ENCODE measurements around the gene IL18BP. TPM values are rescaled to one million over a fixed set of nuclear protein-coding genes. Genes with fewer than 3 reads are reported as not detected.
A peak's percentile ranks its signal among the peaks of the same experiment; 100 is the strongest.

The IL18BP gene
- total RNA-seq, 1 donor from 2014 or later = 1.0 TPM

GRCh38 chr11:72037554-72038311 is 39.0 kb downstream of the IL18BP start:
- TF ChIP-seq CTCF (conservative IDR thresholded peaks at IDR 0.05; ENCODE audit: low read depth, low read length) = no peak
- DNase-seq (ENCODE audit: low read depth) = no peak
- H3K4me3 ChIP-seq (ENCODE audit: low read depth, low read length) = no peak overlapping the region

GRCh38 chr11:72038491-72038890 is 39.8 kb downstream of the IL18BP start:
- DNase-seq (ENCODE audit: low read depth) = no peak
- TF ChIP-seq CTCF (conservative IDR thresholded peaks at IDR 0.05; ENCODE audit: low read depth, low read length) = no peak
- H3K4me3 ChIP-seq (ENCODE audit: low read depth, low read length) = peak overlapping the region; percentile 77

- peak overlapping the region; percentile 77 for H3K4me3 ChIP-seq (ENCODE audit: low read depth, low read length)
- no peak for DNase-seq (ENCODE audit: low read depth)
- no peak for TF ChIP-seq CTCF (conservative IDR thresholded peaks at IDR 0.05; ENCODE audit: low read depth, low read length)
Observed at GRCh38 chr11:72039031-72039855, 40.5 kb downstream of the IL18BP start.

GRCh38 chr11:72039856-72040401 is 41.2 kb downstream of the IL18BP start:
- DNase-seq (ENCODE audit: low read depth) = no peak
- TF ChIP-seq CTCF (conservative IDR thresholded peaks at IDR 0.05; ENCODE audit: low read depth, low read length) = no peak
- peak overlapping the region; percentile 77 for H3K4me3 ChIP-seq (ENCODE audit: low read depth, low read length)

GRCh38 chr11:72040491-72041363 is 42.0 kb downstream of the IL18BP start:
- TF ChIP-seq CTCF (conservative IDR thresholded peaks at IDR 0.05; ENCODE audit: low read depth, low read length) = no peak
- DNase-seq (ENCODE audit: low read depth) = peak; percentile 72
- peak overlapping the region; percentile 77 for H3K4me3 ChIP-seq (ENCODE audit: low read depth, low read length)

- DNase-seq (ENCODE audit: low read depth) = peak; percentile 15
- no peak for TF ChIP-seq CTCF (conservative IDR thresholded peaks at IDR 0.05; ENCODE audit: low read depth, low read length)
- H3K4me3 ChIP-seq (ENCODE audit: low read depth, low read length) = peak overlapping the region; percentile 77
Observed at GRCh38 chr11:72041364-72042063, 42.8 kb downstream of the IL18BP start.
